GM13976 (cell line): ENCODE measurements around the gene CC2D2A.

Experiments
- DNase-seq: peaks from one replicate; pipeline ENCODE4 v3.0.0; 2012; ENCODE audit warnings: low spot score
- in situ Hi-C: fragments of 300-500 bp; cut with MboI; formaldehyde crosslinking; loops from one replicate; pipeline ENCODE4 v1.12.0; 2022; ENCODE audit warnings: low sequenced_read_pairs, mixed read lengths, inconsistent platforms; ENCODE audit not compliant: unreplicated experiment
- TF ChIP-seq, protein P1 (sequence below): IDR thresholded peaks from 2 replicates; pipeline ENCODE4 v1.5.1; 2012; ENCODE audit warnings: borderline replicate concordance, mild to moderate bottlenecking; ENCODE audit not compliant: insufficient read depth; ENCODE audit errors: extremely low read depth, missing control alignments, control extremely low read depth

The CC2D2A gene

DNA sequence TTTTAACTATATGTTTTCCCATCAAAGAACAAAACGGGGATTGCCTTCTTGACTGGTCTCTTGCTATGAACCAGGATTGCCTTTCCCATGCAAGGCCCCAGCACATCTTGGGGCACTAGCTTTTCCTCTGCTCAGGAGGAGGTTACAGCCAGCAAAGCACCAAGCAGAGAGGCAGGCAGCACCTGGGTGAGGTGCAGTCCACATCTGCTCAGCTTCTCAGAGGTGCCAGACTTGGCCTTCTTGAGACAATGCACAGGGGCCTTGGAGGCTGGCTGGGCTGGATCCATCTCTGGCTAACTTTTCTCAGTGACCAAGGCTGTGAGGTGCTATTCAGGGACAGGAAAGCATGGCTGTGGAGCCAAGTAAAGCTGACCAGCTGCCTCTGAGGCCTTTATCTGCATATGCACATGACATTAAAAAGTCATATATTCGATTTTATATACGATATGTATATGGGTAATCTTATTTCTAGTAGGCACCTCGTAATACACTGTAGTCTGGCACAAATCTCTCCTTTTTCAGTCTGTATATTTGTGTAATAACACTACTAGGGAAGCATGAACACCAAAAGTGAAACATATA is 86.9 kb downstream of the CC2D2A start:
- DNase-seq, result no peak
- TF ChIP-seq, protein P1, sequence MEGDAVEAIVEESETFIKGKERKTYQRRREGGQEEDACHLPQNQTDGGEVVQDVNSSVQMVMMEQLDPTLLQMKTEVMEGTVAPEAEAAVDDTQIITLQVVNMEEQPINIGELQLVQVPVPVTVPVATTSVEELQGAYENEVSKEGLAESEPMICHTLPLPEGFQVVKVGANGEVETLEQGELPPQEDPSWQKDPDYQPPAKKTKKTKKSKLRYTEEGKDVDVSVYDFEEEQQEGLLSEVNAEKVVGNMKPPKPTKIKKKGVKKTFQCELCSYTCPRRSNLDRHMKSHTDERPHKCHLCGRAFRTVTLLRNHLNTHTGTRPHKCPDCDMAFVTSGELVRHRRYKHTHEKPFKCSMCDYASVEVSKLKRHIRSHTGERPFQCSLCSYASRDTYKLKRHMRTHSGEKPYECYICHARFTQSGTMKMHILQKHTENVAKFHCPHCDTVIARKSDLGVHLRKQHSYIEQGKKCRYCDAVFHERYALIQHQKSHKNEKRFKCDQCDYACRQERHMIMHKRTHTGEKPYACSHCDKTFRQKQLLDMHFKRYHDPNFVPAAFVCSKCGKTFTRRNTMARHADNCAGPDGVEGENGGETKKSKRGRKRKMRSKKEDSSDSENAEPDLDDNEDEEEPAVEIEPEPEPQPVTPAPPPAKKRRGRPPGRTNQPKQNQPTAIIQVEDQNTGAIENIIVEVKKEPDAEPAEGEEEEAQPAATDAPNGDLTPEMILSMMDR, result no peak
- in situ Hi-C loops, result no loop called here

DNA sequence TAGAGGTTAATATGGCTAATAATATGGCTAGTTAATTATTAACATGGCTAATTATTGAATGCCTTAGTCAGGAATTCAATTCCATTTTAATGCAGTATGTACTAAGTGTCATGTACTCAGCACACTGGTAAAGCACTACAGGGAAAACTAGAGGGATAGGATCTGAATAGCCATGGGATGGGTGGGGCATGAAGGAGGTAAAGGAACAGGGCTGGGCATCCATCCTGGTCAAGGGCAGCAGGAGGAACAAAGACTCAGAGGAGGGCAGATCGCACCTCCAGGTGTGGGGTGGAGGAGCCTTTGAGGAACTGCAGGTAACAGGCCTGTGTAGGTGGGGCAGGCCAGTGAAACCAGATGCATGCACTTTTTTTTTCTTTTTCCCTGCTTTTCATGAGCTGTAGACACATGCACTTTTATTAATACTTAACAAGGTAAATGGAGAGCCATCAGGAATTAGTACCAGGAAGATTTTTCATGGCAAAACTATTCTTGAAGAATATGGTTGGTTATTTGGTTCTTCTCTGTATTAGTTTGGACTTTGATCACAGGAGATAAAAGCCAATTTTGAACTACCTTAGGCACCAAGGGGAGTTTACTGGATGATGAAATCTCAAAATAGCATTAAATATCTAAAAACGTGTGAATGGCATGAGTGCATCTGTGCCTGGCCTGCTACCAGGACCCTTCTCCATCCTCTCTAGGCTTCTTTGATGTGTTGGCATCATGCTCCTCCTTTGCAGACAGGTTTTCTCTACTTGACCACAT is 88.3 kb downstream of the CC2D2A start:
- in situ Hi-C loops, result no loop called here
- no peak for DNase-seq
- TF ChIP-seq, protein P1, result no peak

DNA sequence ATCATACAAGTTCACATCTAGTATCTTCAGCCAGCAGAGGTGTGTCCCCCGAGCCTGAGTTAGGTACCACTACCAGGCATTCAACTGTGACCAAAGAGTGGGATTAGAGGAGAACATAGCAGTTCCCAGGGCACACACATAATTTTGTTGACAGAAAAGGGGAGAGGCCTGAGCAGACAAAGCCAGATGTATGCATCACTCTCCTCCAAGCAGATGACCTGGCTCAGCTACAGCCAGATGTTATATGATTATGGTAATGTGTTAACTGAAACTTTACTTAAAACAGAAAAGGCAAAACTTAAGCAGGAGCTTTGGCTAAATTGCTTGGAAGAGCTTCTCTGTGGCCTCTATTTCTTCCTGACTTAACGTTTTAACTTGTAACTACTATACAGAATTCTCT is 88.9 kb downstream of the CC2D2A start:
- in situ Hi-C loops, result no loop called here
- TF ChIP-seq, protein P1, result no peak
- no peak for DNase-seq

DNA sequence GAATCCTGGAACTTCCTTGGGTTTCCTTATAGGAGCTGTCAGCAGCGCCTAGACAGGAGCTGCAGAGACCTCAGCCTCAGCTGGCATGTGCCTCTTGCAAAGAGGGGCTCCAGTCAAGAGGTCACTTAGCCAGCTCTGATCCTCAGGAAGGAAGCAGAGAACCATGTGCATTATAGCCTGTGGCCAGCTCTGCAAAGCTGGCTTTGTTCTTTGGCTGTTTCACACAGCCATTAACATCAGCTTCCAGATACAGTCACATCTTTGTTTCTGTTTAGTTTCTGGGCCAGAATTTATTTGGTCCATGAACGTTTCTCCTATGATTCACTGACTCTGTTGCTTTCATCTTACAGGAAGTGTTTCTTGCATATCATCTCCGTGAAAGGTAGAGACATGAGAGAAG is 92.4 kb downstream of the CC2D2A start:
- in situ Hi-C loops, result no loop called here
- TF ChIP-seq, protein P1, result no peak
- no peak for DNase-seq

DNA sequence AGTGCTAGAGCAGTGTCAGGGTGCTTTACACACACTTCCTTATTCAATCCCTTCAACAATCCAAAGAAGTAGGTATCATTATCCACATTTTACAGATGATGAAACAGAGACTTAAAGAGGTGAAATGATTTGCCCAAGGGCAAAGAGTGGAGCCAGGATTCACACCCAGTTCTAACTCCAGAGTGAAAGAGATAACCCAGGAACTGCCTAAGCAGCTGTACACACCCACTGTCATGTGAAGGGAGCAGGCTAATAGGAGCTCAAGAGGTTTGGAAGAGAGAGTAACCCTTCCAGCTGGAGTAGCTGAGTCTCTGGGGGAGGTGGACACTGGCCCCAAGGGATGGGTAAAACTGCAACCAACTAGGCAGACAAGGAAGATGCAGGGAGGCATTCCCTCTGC is 92.9 kb downstream of the CC2D2A start:
- in situ Hi-C loops, result no loop called here
- no peak for DNase-seq

DNA sequence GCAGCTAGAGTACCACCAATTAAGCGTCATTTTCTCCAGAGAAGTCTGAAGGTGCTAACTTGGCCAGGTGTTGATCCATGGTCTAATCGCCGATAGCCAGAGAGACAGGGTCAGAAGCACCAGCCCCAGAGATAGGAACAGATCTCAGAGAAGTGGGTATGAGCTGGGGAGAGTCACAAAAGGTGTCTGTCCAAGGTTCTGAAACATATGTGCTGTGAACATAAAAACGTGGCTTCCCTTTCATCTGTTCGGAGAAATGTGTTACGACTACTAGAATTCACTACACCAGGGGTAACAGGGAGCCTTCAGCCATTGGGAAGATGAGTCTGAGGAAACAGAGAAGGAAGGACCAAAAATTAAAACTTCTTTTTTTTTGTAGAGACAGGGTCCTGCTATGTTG is 94.2 kb downstream of the CC2D2A start:
- no peak for DNase-seq
- in situ Hi-C loops, result no loop called here
- TF ChIP-seq, protein P1, result no peak

More for the DNA sequence above, 92.9 kb downstream of the CC2D2A start:
- TF ChIP-seq, protein P1, result no peak
